DMS 273 (cell line): Measurements from ENCODE around the gene JPH3.
"Not testable (repeated sequence)": the region's sequence is repeated elsewhere in the genome, so short reads cannot be mapped to it uniquely, and the experiment has no call there.

Experiments used
- DNase-seq: peaks from one replicate; lab custom pipeline; 2025; ENCODE audit not compliant: unreplicated experiment; lab: John Stamatoyannopoulos, UW

The JPH3 gene

GRCh38 chr16:87708881-87709638 lies 106.8 kb downstream of the JPH3 start:
- no peak for DNase-seq

DNA sequence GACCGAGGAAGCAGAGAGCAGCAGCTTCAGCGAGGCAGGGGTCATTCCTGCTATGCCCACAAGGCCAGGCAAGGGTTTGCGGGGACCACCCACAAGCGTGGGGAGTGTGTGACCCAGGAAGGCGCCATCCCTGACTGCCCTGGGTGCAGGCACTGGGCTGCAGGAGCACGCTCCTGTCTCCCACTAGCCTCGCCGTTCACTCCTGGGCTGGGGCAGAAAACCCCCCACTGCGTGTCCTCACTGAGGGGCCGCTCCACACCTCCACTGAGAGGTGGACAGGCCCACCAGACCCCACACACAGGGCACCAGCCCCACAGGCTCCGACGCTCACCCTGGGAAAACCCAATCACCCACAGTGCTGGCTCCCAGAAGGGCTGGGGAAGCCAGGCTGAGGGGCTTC lies 107.4 kb downstream of the JPH3 start:
- DNase-seq = no peak

- DNase-seq = no peak
These were observed 108.6 kb downstream of the JPH3 start for GRCh38 chr16:87710887-87711286.

- no peak for DNase-seq
These were observed 110.0 kb downstream of the JPH3 start for GRCh38 chr16:87712184-87712762.

DNA sequence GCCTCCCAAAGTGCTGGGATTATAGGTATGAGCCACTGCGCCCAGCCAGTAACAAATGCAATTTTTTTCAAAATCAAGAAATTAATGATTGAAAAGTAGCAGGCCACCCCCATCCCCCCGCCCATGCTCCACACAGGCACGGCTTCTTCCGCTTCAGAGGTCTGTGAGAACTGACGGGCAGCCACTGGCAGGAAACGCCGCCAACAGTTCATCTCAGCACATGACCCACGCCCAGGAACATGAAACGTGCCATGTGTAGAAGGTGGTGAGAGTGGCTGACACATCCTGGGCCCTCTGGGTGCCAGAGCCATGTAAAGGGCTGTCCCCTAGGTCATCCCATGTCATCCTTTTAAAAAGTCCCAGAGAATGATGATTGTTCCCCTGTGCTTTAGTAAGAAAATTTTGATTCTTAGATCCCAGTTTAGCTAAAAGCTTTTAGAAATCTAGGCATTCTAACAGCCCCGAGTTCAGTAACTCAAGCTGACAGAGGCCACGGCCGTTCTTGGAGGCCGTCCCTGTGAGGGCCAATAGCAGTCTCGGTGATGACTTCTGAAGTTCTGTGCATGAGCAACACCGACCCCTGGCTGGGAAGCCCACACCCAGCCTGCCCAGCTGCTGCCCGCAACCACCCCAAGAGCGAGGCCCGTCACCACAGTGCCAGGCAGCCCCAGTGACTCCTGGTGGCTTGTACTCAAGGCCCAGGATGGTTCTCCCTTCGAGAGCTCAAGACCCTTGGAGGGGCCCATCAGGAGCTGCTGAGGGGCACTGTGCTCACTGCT lies 111.3 kb downstream of the JPH3 start:
- DNase-seq = no peak

DNA sequence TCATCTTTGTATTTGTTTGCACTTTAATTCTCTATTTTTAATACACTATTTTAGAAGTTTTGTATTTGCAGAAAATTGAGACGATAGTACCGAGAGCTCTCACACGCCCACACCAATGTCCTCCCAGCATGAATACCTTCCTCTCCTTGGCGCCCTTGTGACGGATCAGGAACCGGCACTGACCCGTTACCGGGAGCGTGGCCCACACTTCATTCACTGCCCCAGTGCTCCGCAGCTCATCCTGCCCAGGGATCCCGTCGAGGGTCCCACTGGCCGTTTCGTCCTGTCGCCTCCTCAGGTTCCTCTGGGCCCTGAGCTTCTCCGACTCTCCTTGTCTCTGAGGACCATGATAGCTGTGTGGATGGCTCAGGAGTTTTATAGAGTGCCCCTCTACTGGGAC lies 112.9 kb downstream of the JPH3 start:
- DNase-seq = no peak

DNA sequence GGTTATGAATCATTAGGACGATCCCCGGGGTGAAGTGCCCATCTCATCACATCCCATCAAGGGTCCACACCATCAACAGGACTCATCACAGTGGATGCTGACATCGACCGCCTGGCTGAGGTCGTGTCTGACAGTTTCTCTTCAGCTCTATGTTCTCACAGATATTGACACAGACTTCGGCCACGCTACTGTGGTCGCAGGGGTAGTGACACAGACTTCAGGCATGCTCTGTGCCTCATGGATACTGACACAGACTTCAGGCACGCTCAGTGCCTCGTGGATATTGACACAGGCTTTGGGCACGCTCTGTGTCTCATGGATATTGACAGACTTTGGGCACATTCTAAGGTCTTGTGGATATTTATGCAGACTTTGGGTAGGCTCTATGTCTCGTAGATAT lies 113.3 kb downstream of the JPH3 start:
- DNase-seq = no peak

GRCh38 chr16:87718831-87719230 lies 116.5 kb downstream of the JPH3 start:
- not testable (repeated sequence) for DNase-seq

- DNase-seq = no peak
These were observed 118.1 kb downstream of the JPH3 start for GRCh38 chr16:87720446-87720845.

- no peak for DNase-seq
These were observed 119.6 kb downstream of the JPH3 start for GRCh38 chr16:87721622-87722585.

DNA sequence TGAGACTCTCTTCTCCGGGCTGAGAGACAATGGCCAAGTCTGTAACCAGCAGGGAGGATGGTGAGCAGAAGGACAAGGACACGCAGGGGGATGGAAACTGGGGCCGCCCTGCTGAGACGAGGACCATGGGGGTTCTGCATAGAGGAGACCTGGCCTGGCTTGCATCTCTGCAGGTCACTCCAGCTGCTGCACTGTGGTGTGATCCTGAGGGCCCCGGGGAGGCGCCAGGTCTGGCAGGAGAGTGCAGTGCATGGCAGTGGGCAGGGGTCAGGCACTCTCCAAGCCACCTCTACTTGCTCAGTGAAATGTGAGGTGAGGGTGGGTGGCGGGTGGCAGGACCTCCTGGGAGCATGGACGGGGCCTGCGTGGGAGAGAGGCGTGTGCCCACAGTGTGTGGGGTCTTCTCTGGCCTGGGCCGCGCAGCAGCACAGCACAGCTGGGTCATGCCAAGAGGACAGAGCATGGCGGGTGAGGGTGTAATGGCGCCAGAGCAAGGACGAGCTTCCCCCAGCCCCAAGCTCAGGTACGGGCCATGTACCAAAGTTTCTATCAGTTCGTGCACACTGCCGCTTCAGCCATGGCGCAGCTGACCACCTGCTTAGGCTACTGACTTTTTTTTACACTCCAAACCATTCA lies 120.4 kb downstream of the JPH3 start:
- no peak for DNase-seq

GRCh38 chr16:87723226-87723623 lies 120.9 kb downstream of the JPH3 start:
- peak; percentile 99 for DNase-seq

GRCh38 chr16:87724490-87725291 lies 122.4 kb downstream of the JPH3 start:
- DNase-seq = no peak

- peak; percentile 80 for DNase-seq
These were observed 123.4 kb downstream of the JPH3 start for GRCh38 chr16:87725596-87726235.

DNA sequence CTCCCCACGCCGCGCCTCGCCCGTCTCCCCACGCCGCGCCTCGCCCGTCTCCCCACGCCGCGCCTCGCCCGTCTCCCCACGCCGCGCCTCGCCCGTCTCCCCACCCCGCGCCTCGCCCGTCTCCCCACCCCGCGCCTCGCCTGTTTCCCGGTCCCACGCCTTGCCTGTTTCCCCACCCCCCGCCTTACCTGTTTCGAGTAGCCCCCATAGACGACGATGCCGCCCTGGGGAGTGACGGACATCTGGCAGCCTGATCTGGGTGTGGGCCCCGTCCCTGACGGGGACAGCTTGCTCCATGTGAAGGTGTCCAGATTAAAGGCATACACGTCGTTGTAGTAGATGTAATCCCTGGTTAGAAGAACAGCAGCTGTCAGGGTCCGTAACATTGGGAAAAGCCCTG lies 124.3 kb downstream of the JPH3 start:
- DNase-seq = not testable (repeated sequence)

DNA sequence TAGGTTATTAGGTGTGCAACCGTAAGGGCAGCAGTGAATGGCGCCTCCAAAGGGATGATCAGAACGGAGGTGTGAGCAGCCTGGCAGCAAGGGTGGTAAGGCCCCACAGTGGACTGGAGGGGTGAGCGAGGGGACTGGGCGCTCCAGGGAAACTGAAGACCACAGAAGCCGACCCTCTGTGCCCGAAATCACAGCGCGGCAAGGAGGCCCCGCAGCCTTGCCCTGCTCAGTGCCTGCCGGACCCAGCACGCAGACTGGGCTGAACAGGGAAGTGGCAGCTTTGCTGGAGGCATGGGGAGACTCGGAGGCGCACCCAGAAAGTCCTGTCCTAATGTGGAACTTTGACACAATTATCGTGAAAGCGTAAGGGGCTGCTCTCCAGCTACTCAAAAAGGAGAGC lies 125.0 kb downstream of the JPH3 start:
- no peak for DNase-seq

DNA sequence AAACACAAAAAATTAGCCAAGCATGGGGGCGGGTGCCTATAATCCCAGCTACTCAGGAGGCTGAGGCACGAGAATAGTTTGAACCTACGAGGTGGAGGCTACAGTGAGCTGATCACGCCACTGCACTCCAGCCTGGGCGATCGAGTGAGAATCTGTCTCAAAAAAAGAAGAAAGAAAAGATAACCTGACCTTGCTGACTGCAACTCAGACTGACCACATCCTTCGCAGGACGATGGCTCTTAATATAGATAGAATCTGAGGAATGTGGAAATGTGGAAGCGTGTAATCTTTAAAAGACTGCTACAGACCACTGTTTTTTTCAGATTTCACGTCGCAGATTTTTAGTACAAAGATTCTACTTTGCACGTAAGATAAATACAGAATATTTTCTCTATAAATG lies 125.7 kb downstream of the JPH3 start:
- DNase-seq = no peak

GRCh38 chr16:87729266-87729954 lies 127.1 kb downstream of the JPH3 start:
- no peak for DNase-seq

GRCh38 chr16:87731607-87732006 lies 129.3 kb downstream of the JPH3 start:
- no peak for DNase-seq
